DOHH2 (cell line): ENCODE data around the gene GNAO1.

ENCODE experiments used
- H3F3A ChIP-seq: fragments of 200-600 bp; sonication (generic), shearing (Covaris generic); 2 replicates; pipeline ENCODE4 v1.6.0; 2016; ENCODE audit warnings: antibody characterized with exemption, mild to moderate bottlenecking; ENCODE audit not compliant: control insufficient read depth, insufficient read depth
- H3K27ac ChIP-seq: fragments of 200-600 bp; sonication (generic); 2 replicates; pipeline ENCODE4 v1.5.1; 2014; ENCODE audit warnings: low read depth, mild to moderate bottlenecking, low read length, moderate library complexity
- H3K27me3 ChIP-seq: fragments of 200-600 bp; sonication (generic); 2 replicates; pipeline ENCODE4 v1.6.1; 2014; ENCODE audit warnings: mild to moderate bottlenecking, low read length, mixed read lengths; ENCODE audit not compliant: control insufficient read depth
- H3K36me3 ChIP-seq: fragments of 200-600 bp; sonication (generic); 2 replicates; pipeline ENCODE4 v1.6.1; 2014; ENCODE audit warnings: mild to moderate bottlenecking, low read length, moderate library complexity, mixed read lengths; ENCODE audit not compliant: control insufficient read depth
- H3K4me1 ChIP-seq: fragments of 200-600 bp; sonication (generic); 2 replicates; pipeline ENCODE4 v1.6.1; 2014; ENCODE audit warnings: mild to moderate bottlenecking, low read length, mixed read lengths; ENCODE audit not compliant: control insufficient read depth
- H3K4me2 ChIP-seq: fragments of 200-600 bp; sonication (generic); 2 replicates; pipeline ENCODE4 v1.6.0; 2014; ENCODE audit warnings: mild to moderate bottlenecking, low read length, moderate library complexity
- H3K4me3 ChIP-seq: fragments of 200-600 bp; sonication (generic); 2 replicates; pipeline ENCODE4 v1.5.1; 2014; ENCODE audit warnings: mild to moderate bottlenecking, low read length, mixed read lengths
- H3K79me2 ChIP-seq: fragments of 200-600 bp; sonication (generic); 2 replicates; pipeline ENCODE4 v1.6.1; 2014; ENCODE audit warnings: mild to moderate bottlenecking, low read length, mixed read lengths; ENCODE audit not compliant: control insufficient read depth
- H3K9me2 ChIP-seq: fragments of 200-600 bp; sonication (generic); replicated peaks from 2 replicates; pipeline ENCODE4 v1.6.1; 2014; ENCODE audit warnings: mild to moderate bottlenecking, low read length, mixed read lengths; ENCODE audit not compliant: control insufficient read depth
- H3K9me3 ChIP-seq: fragments of 200-600 bp; sonication (generic); 2 replicates; pipeline ENCODE4 v1.6.1; 2014; ENCODE audit warnings: antibody characterized with exemption, low read length, mixed read lengths; ENCODE audit not compliant: control insufficient read depth, insufficient read depth
- H4K20me1 ChIP-seq: fragments of 200-600 bp; sonication (generic); 2 replicates; pipeline ENCODE4 v1.6.0; 2014; ENCODE audit warnings: low read depth, mild to moderate bottlenecking, antibody characterized with exemption, low read length, moderate library complexity; ENCODE audit not compliant: control insufficient read depth, insufficient read depth
- CTCF ChIP-seq: fragments of 200-600 bp; sonication (generic); IDR thresholded peaks from one replicate; pipeline ENCODE4 v1.5.1; 2014; ENCODE audit warnings: antibody characterized with exemption, mild to moderate bottlenecking, low read depth, low read length; ENCODE audit not compliant: poor library complexity, severe bottlenecking
- EZH2phosphoT487 ChIP-seq: fragments of 200-600 bp; sonication (generic); IDR thresholded peaks from 2 replicates; pipeline ENCODE4 v1.6.1; 2017; ENCODE audit warnings: borderline replicate concordance, mild to moderate bottlenecking, antibody characterized with exemption, low read length, moderate library complexity, mixed read lengths

GNAO1 gene

GRCh38 chr16:56206951-56207350 lies 15.7 kb downstream of the GNAO1 start:
- no peaks in the 10 kb centered on the region for H3K9me2 ChIP-seq
- H3F3A ChIP-seq: no peaks in the 10 kb centered on the region
- H4K20me1 ChIP-seq: no peaks in the 10 kb centered on the region
- H3K4me2 ChIP-seq: no peak overlapping the region
- H3K4me1 ChIP-seq: no peaks in the 10 kb centered on the region
- no peak for TF ChIP-seq EZH2phosphoT487
- no peaks in the 10 kb centered on the region for H3K36me3 ChIP-seq
- no peaks in the 10 kb centered on the region for H3K79me2 ChIP-seq
- H3K27me3 ChIP-seq: no peaks in the 10 kb centered on the region
- H3K4me3 ChIP-seq: no peak overlapping the region
- peaks cover 4% of the 10 kb centered on the region for H3K9me3 ChIP-seq
- no peak overlapping the region for H3K27ac ChIP-seq

GRCh38 chr16:56207421-56207820 lies 16.1 kb downstream of the GNAO1 start:
- no peaks in the 10 kb centered on the region for H3F3A ChIP-seq
- H3K4me3 ChIP-seq: no peak overlapping the region
- H3K27me3 ChIP-seq: no peaks in the 10 kb centered on the region
- TF ChIP-seq CTCF (no peak), EZH2phosphoT487 (no peak)
- peaks cover 4% of the 10 kb centered on the region for H3K9me3 ChIP-seq
- no peak overlapping the region for H3K27ac ChIP-seq
- no peaks in the 10 kb centered on the region for H3K36me3 ChIP-seq
- no peaks in the 10 kb centered on the region for H3K4me1 ChIP-seq
- H3K9me2 ChIP-seq: no peaks in the 10 kb centered on the region
- no peaks in the 10 kb centered on the region for H4K20me1 ChIP-seq
- H3K79me2 ChIP-seq: no peaks in the 10 kb centered on the region
- H3K4me2 ChIP-seq: no peak overlapping the region

- H3K4me2 ChIP-seq: no peak overlapping the region
- no peaks in the 10 kb centered on the region for H3K36me3 ChIP-seq
- H3K27ac ChIP-seq: no peak overlapping the region
- H3K4me1 ChIP-seq: no peaks in the 10 kb centered on the region
- H3F3A ChIP-seq: no peaks in the 10 kb centered on the region
- no peaks in the 10 kb centered on the region for H3K79me2 ChIP-seq
- no peaks in the 10 kb centered on the region for H3K9me2 ChIP-seq
- no peak overlapping the region for H3K4me3 ChIP-seq
- H4K20me1 ChIP-seq: no peaks in the 10 kb centered on the region
- no peaks in the 10 kb centered on the region for H3K27me3 ChIP-seq
- no peak for TF ChIP-seq EZH2phosphoT487
- no peak for TF ChIP-seq CTCF
- H3K9me3 ChIP-seq: no peaks in the 10 kb centered on the region
Measured at GRCh38 chr16:56211435-56211981, 20.2 kb downstream of the GNAO1 start.

- no peaks in the 10 kb centered on the region for H3K4me1 ChIP-seq
- H3K36me3 ChIP-seq: no peaks in the 10 kb centered on the region
- H3K9me3 ChIP-seq: no peaks in the 10 kb centered on the region
- H3K27me3 ChIP-seq: no peaks in the 10 kb centered on the region
- no peak overlapping the region for H3K27ac ChIP-seq
- H3K79me2 ChIP-seq: no peaks in the 10 kb centered on the region
- no peak for TF ChIP-seq EZH2phosphoT487
- TF ChIP-seq CTCF: no peak
- H3K4me2 ChIP-seq: no peak overlapping the region
- H3K4me3 ChIP-seq: no peak overlapping the region
- no peaks in the 10 kb centered on the region for H3F3A ChIP-seq
- no peaks in the 10 kb centered on the region for H4K20me1 ChIP-seq
- H3K9me2 ChIP-seq: no peaks in the 10 kb centered on the region
Measured at GRCh38 chr16:56212144-56212543, 20.9 kb downstream of the GNAO1 start.
